GOT3 (cell line): ENCODE measurements around the gene POFUT1.
A peak's percentile ranks its signal among the peaks of the same experiment; 100 is the strongest.

Experiments used
- DNase-seq: peaks from one replicate; lab custom pipeline; 2025; ENCODE audit warnings: mixed read lengths; lab: John Stamatoyannopoulos, UW

POFUT1 gene

DNA sequence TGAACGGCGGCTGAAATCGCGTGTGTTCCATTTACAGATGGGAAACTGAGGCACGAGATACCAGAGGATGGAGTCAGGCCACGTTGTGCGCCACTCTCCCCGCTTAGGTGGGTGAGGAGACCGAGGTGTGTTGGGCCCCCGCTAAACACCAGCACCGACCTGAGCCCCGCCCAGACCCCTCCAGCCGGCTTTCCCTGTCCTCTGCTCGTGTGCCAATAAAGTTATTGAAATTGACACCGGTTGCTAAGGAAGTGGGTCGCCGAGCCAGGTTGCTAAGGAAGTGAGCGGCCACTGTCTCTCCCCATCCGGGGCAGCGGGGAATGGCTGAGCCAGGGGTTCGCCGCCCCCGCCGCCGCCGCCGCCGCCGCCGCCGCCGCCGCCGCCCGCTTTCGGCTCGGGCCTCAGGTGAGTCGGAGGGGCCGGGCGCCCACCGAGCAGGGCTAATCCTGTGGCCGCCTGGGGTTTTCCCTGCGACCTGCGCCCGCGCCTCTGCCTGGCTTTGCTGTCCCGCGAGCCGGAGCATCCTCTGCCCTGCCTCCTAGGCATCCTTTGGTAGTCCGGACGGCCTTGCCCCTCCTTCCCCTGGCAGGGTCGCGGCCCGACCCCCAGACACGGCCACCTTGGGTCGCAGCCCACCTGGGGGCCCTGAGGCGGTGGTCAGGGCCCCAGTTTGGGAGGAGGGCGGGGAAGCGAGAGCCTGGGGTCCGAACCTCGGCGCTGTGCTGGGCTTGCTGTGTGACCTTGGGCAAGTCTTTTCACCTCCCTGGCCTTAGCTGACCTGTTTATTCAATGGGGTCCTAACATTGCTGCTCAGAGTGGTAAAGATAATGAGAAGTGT, 69.9 kb downstream of the POFUT1 start, which contains the start of gene KIF3B:
Gene KIF3B, plus strand, starts transcription at position 291 of the 838 bp plus-strand sequence. CDS start 32,127 bp downstream, outside the sequence.
- DNase-seq, result peak; percentile 72

DNA sequence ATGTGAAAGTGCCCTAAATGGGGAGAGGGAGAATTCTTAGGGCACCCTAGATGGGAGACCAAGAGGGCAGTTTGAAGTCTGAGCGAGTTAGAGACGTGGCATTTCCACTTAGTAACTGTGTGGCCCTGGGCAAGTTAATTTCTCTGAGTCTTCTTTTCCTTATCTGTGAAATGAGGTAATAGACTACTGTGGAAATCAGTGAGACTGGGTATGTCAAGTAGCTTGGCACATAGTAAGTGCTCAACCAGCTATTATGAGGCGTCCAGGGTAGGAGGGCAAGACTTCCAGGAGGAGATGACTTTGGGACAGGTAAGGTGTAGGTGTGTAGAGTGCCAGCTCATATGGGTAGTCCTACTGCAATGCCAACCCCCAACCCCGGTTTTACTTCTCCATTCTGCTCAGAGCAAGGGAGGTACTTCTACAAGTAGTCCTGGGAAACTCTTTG, 70.5 kb downstream of the POFUT1 start:
- DNase-seq, result no peak

DNA sequence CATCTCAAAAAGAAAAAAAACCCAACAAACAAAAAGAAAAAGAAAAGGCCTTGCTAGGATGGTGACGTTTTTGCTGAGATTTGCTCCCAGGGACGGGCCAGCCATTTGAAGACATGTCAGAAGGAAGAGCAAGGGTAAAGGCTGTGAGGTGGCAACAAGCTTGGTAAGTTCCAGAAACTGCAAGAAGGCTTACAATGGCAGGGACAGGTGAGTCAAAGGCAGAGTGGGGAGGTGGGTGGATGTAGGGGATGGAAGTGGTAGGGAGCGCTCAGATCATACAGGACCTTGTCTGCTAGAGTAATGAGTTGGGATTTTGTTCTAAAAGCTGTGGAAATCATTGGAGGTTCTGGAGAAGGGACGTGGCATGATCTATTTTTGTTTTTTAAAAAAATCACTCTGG, 74.0 kb downstream of the POFUT1 start:
- no peak for DNase-seq

DNA sequence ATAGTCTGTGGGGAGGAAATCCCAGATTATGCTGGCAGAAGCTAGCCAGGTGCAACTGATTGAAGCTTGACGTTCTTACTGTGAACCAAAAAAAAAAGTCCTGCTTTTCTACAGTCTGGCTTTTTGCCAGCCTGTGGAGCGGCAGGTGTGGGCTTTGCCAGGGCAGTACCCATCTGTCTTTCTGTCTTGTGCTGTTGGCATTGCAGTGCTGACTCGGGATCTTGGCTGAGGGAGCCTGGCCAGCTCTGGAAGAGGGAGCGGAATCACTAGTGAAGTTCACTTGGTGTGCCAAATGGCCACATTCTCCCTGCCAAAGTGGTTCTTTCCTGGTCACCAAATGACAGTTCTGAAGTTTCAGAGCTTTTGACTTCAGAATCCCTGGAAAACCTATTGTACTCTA, 74.8 kb downstream of the POFUT1 start:
- no peak for DNase-seq

DNA sequence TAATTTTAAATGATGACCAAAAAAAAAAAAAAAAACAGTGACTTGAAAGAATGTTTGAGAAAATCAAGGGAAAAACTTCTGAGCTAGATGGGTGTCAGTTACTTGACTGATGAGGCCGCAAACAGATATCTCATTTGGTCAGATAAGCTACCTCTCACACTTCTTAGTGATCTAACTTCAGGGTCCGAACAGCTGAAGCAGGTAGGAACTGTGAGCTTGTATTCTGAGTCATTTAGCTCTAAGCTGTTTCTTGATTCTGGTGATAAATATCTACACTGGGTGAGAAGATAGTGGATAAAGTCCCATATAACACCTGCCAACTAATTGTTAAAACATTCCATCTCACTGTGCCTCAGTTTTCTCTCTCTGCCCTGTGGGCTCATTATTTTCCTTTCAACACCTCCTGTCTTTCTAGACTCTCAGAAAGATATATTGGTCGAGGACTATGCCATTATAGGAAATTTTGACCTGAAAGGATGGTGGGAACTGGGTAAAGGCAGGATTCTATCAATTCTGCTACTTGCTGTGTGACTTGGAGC, 77.5 kb downstream of the POFUT1 start:
- no peak for DNase-seq

DNA sequence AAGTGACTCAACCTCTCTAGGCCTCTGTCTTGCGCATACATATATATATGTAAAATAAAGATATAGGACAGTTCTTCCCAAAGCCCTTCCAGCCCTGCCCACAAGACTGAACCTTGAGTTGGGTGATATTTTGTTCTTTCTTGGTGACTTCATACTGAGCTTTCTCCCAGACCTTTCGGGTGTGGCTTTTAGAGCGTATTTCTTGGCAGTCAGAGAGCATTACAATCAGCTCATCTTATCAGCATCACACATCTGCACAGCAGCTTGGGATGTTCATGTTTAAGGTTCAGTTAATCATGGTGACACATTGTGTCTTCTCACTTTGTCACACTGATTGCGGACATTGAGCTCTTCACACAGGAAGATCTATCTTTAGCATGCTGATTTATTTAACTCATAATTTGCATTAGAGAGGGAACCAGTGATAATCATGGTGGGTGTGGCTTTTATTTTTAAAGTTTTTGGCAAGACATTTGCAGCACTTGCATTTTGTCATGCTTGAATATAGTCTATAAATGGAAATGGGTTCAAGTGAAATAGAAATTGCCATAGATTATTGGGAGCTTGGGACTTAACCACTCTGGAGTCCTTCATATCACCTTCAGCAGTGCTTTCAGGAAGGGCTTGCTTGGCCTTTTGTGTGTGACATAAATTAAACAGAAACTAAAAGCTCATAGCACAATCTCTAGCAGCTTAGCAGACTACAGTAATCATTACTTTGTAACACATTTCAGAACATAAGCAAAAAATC, 78.1 kb downstream of the POFUT1 start:
- no peak for DNase-seq

DNA sequence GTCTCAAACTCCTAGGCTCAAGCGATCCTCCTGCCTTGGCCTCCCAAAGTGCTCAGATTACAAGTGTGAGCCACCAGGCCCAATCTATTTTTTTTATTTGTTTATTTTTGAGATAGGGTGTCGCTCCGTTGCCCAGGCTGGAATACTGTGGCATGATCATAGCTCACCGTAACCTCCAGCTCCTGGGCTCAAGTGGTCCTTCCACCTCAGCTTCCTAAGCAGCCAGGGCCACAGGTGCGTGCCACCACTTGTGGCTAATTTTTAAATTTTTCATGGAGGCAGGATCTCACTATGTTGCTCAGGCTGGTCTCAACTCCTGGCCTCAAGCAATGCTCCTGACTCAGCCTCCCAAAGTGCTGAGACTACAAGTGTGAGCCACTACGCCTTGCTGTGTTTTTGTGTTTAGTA, 79.6 kb downstream of the POFUT1 start:
- DNase-seq, result no peak
